ENCODE data around the gene LPIN1. TPM values are rescaled to one million over a fixed set of nuclear protein-coding genes. Genes with fewer than 3 reads are reported as not detected.

Gene LPIN1
- total RNA-seq, 1 experiment from 2014 or later = 4.4 TPM

GRCh38 chr2:11855064-11855760 is 108.8 kb downstream of the LPIN1 start:
- no peak overlapping the region for H3K4me2 ChIP-seq (ENCODE audit: insufficient read depth, insufficient read length, low read length)
- H3K36me3 Mint-ChIP-seq (ENCODE audit: insufficient read depth in 1 of 3, low read depth in 3 of 3) = peaks cover 21 to 35% (median 29%) of the 10 kb centered on the region in 3 experiments
- H3K9ac ChIP-seq (ENCODE audit: extremely low read depth, insufficient read length, low read length) = no peak overlapping the region
- H3T11ph ChIP-seq (ENCODE audit: low read length) = no peak overlapping the region
- no peak overlapping the region for H2BK12ac ChIP-seq (ENCODE audit: insufficient read length, low read depth, low read length)
- H3K56ac ChIP-seq (ENCODE audit: insufficient read length, low read depth, low read length) = no peak overlapping the region
- H4K91ac ChIP-seq (ENCODE audit: insufficient read length, low read depth, low read length) = no peak overlapping the region
- peak overlapping the region; percentile 73; the same call in 1 of the 2 replicates for H3K14ac ChIP-seq (ENCODE audit: insufficient read depth, low read length)
- H3K4me1 Mint-ChIP-seq = no peaks in the 10 kb centered on the region
- no peaks in the 10 kb centered on the region for H3K4me1 ChIP-seq (ENCODE audit: insufficient read depth, low read length)
- H4K8ac ChIP-seq (replicated peaks; ENCODE audit: insufficient read length, low read depth, low read length) = no peak overlapping the region
- H2AK5ac ChIP-seq (ENCODE audit: insufficient read length, low read length) = no peak overlapping the region
- no CpG with 5 or more reads among the region's 10 CpGs for WGBS (ENCODE audit: extremely low coverage, insufficient read length, low lambda C conversion rate)
- H3K18ac ChIP-seq (ENCODE audit: insufficient read length, low read depth, low read length) = no peak overlapping the region
- H3K4me3 Mint-ChIP-seq = no peak overlapping the region
- no peak overlapping the region; a peak in 1 of 7 replicates for H3K27ac Mint-ChIP-seq
- no peaks in the 10 kb centered on the region for H3K79me1 ChIP-seq (ENCODE audit: insufficient read depth, low read depth, low read length, poor library complexity, severe bottlenecking)
- no peak overlapping the region for H2BK15ac ChIP-seq (ENCODE audit: low read depth, low read length)
- no peaks in the 10 kb centered on the region for H3K23me2 ChIP-seq (ENCODE audit: insufficient read length, low read depth, low read length, poor library complexity, severe bottlenecking)
- no peak overlapping the region for H2BK120ac ChIP-seq (ENCODE audit: low read depth, low read length, poor library complexity, severe bottlenecking)
- TF ChIP-seq, protein P1, sequence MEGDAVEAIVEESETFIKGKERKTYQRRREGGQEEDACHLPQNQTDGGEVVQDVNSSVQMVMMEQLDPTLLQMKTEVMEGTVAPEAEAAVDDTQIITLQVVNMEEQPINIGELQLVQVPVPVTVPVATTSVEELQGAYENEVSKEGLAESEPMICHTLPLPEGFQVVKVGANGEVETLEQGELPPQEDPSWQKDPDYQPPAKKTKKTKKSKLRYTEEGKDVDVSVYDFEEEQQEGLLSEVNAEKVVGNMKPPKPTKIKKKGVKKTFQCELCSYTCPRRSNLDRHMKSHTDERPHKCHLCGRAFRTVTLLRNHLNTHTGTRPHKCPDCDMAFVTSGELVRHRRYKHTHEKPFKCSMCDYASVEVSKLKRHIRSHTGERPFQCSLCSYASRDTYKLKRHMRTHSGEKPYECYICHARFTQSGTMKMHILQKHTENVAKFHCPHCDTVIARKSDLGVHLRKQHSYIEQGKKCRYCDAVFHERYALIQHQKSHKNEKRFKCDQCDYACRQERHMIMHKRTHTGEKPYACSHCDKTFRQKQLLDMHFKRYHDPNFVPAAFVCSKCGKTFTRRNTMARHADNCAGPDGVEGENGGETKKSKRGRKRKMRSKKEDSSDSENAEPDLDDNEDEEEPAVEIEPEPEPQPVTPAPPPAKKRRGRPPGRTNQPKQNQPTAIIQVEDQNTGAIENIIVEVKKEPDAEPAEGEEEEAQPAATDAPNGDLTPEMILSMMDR (conservative IDR thresholded peaks at IDR 0.05) = no peak
- H3K9me3 Mint-ChIP-seq = peaks cover 35 to 46% of the 10 kb centered on the region in 2 experiments
- no peaks in the 10 kb centered on the region for H3K27me3 ChIP-seq (ENCODE audit: insufficient read depth, low read length)
- H2AFZ ChIP-seq (ENCODE audit: low read length) = no peak overlapping the region
- peaks cover 23% of the 10 kb centered on the region for H3K9me3 ChIP-seq (ENCODE audit: control insufficient read depth, low read depth, low read length)
- no peak overlapping the region for H3K27ac ChIP-seq (ENCODE audit: insufficient read length, low read depth, low read length)
- H3K23ac ChIP-seq (ENCODE audit: insufficient read length, low read depth, low read length) = no peak overlapping the region
- H3K27me3 Mint-ChIP-seq (ENCODE audit: low read depth) = peaks cover 8% of the 10 kb centered on the region
- H4K20me1 ChIP-seq (ENCODE audit: control insufficient read depth, insufficient read depth, insufficient read length) = no peaks in the 10 kb centered on the region
- H2BK5ac ChIP-seq (ENCODE audit: insufficient read length, low read length) = no peak overlapping the region
- H3K79me2 ChIP-seq (ENCODE audit: insufficient read depth, low read length) = no peaks in the 10 kb centered on the region
- H4K5ac ChIP-seq (ENCODE audit: insufficient read length, low read depth, low read length) = no peak overlapping the region
- no peak overlapping the region for H2BK20ac ChIP-seq (ENCODE audit: low read depth, low read length, poor library complexity, severe bottlenecking)
- no peak overlapping the region for H3K4ac ChIP-seq (ENCODE audit: low read depth, low read length)
- no peak for DNase-seq

All from H9 (cell line).